ENCODE results near the gene ESRP2.

DNA sequence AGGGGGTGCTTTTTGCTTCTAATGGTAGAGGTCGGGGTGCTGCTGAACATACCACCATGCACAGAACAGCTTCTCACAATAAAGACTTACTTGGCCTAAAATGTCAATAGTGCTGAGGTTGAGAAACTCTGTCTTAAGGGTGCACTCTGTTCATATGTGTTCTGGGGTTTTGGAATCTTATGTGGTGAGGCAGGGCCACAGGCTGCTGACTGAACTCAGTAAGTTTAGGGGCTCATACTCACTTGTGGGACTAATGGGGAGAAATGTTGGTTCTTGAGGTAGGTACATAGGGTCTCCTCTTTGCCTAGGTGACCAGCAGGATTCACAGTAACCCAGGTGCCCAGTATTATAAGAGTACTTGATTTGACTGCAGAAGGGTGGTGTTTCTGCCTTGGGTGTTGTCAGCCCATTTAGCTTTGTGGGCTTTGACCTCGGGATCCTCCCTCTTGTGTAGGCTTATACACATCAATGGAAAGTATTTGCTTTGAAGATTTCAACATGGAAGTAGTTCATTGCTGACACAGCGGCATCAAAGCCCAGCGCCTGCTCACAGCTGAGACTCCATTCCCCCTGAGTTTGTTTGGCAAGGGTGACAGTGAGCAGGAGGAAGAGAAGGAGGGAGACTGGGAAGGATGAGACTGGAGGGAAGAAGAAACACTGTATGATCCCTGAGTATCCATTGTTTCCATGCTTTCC is 45.6 kb upstream of the ESRP2 start:
- TF ChIP-seq, protein P1, sequence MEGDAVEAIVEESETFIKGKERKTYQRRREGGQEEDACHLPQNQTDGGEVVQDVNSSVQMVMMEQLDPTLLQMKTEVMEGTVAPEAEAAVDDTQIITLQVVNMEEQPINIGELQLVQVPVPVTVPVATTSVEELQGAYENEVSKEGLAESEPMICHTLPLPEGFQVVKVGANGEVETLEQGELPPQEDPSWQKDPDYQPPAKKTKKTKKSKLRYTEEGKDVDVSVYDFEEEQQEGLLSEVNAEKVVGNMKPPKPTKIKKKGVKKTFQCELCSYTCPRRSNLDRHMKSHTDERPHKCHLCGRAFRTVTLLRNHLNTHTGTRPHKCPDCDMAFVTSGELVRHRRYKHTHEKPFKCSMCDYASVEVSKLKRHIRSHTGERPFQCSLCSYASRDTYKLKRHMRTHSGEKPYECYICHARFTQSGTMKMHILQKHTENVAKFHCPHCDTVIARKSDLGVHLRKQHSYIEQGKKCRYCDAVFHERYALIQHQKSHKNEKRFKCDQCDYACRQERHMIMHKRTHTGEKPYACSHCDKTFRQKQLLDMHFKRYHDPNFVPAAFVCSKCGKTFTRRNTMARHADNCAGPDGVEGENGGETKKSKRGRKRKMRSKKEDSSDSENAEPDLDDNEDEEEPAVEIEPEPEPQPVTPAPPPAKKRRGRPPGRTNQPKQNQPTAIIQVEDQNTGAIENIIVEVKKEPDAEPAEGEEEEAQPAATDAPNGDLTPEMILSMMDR (IDR thresholded peaks at IDR 0.05): no peak
- no peak for TF ChIP-seq EZH2 (IDR thresholded peaks at IDR 0.05)
- no peak for TF ChIP-seq EZH2phosphoT487 (IDR thresholded peaks at IDR 0.05)
